HEK293T (cell line): ENCODE data around the gene FBLN7.

Experiments used
- CTCF ChIA-PET: fragments of 350-600 bp; formaldehyde crosslinking; extraction: SDS; loops from one replicate; lab custom pipeline; 2021; ENCODE audit warnings: antibody characterized with exemption, inconsistent platforms; lab: Yijun Ruan, JAX
- POLR2A ChIA-PET: fragments of 350-600 bp; formaldehyde crosslinking; extraction: SDS; loops from one replicate; lab custom pipeline; 2020; ENCODE audit warnings: antibody characterized with exemption, inconsistent platforms; lab: Yijun Ruan, JAX
- DNase-seq: peaks from one replicate; pipeline ENCODE4 v3.0.0; 2012; ENCODE audit warnings: mixed read lengths; ENCODE audit errors: extremely low spot score
- ARNT ChIP-seq: fragments of 450-650 bp; IDR thresholded peaks from 2 replicates; pipeline ENCODE4 v1.6.1; 2017; ENCODE audit warnings: mild to moderate bottlenecking
- BHLHE40 ChIP-seq: fragments of 450-650 bp; IDR thresholded peaks from 2 replicates; pipeline ENCODE4 v1.6.1; 2016; ENCODE audit warnings: mild to moderate bottlenecking, moderate library complexity, borderline replicate concordance
- CTBP1 ChIP-seq: fragments of 450-650 bp; IDR thresholded peaks from 2 replicates; pipeline ENCODE4 v1.6.1; 2016; ENCODE audit warnings: borderline replicate concordance
- ELF4 ChIP-seq: fragments of 450-650 bp; IDR thresholded peaks from 2 replicates; pipeline ENCODE4 v1.6.1; 2017; ENCODE audit warnings: antibody characterized with exemption
- FOXA1 ChIP-seq: fragments of 450-650 bp; IDR thresholded peaks from 2 replicates; pipeline ENCODE4 v1.6.1; 2016; ENCODE audit warnings: mild to moderate bottlenecking
- FOXK2 ChIP-seq: fragments of 450-650 bp; IDR thresholded peaks from 2 replicates; pipeline ENCODE4 v1.6.1; 2016; ENCODE audit warnings: mild to moderate bottlenecking
- FOXM1 ChIP-seq: fragments of 450-650 bp; IDR thresholded peaks from 2 replicates; pipeline ENCODE4 v1.6.1; 2017; ENCODE audit warnings: mild to moderate bottlenecking, borderline replicate concordance
- HDGF ChIP-seq: fragments of 450-650 bp; IDR thresholded peaks from 2 replicates; pipeline ENCODE4 v1.6.1; 2017; ENCODE audit warnings: antibody characterized with exemption, borderline replicate concordance
- L3MBTL2 ChIP-seq: fragments of 450-650 bp; conservative IDR thresholded peaks from 2 replicates; pipeline ENCODE4 v1.6.1; 2016; ENCODE audit warnings: mild to moderate bottlenecking
- LEF1 ChIP-seq: fragments of 450-650 bp; IDR thresholded peaks from 2 replicates; pipeline ENCODE4 v1.6.1; 2017; ENCODE audit warnings: mild to moderate bottlenecking, borderline replicate concordance
- NFRKB ChIP-seq: fragments of 450-650 bp; IDR thresholded peaks from 2 replicates; pipeline ENCODE4 v1.6.1; 2016; ENCODE audit warnings: mild to moderate bottlenecking, moderate library complexity
- PKNOX1 ChIP-seq: fragments of 450-650 bp; IDR thresholded peaks from 2 replicates; pipeline ENCODE4 v1.6.1; 2016
- SP1 ChIP-seq: fragments of 450-650 bp; IDR thresholded peaks from 2 replicates; pipeline ENCODE4 v1.6.1; 2017
- SUZ12 ChIP-seq: fragments of 450-650 bp; IDR thresholded peaks from 2 replicates; pipeline ENCODE4 v1.6.1; 2016; ENCODE audit warnings: mild to moderate bottlenecking
- TARDBP ChIP-seq: fragments of 450-650 bp; IDR thresholded peaks from 2 replicates; pipeline ENCODE4 v1.6.1; 2016
- ZNF384 ChIP-seq: fragments of 450-650 bp; IDR thresholded peaks from 2 replicates; pipeline ENCODE4 v1.6.1; 2016

Gene FBLN7

DNA sequence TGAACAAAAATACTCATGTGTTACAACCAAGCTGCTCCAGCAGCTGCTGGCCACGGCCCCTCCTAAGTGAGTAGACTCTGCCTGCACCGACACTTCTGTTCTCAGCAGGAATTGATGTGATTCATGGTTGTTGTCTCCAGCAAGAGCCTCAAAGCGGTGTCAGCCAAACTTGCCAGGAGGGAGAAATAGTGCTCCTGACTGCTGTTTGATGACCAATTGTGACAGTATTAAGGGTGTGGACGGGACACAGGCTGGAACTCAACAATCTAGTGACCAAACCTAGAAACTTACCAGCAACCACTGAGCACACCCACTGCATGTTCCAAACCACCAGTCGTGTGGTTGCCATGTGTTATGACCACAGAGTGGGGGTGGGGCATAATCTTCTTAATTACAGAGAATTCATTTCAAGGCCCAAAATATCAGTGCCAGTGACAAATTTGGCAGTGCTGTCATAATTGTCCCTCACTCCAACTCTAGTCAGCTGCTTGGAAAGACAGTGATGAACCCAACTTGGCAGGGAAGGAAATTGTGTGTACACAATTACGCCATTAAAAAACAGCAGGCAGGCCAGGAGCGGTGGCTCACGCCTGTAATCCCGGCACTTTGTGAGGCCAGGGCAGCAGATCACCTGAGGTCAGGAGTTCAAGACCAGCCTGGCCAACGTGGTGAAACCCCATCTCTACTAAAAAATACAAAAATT lies 30.4 kb downstream of the FBLN7 start:
- CTCF ChIA-PET: no interaction called here
- POLR2A ChIA-PET: no interaction called here
- no peak for DNase-seq
- TF ChIP-seq HDGF: no peak
- TF ChIP-seq ELF4: no peak
- no peak for TF ChIP-seq FOXK2
- TF ChIP-seq L3MBTL2: no peak
- TF ChIP-seq PKNOX1: no peak
- TF ChIP-seq FOXA1: no peak
- TF ChIP-seq LEF1: no peak
- TF ChIP-seq ARNT: no peak
- TF ChIP-seq SP1: no peak
- no peak for TF ChIP-seq ZNF384
- TF ChIP-seq CTBP1: no peak
- no peak for TF ChIP-seq BHLHE40
- TF ChIP-seq SUZ12: no peak

DNA sequence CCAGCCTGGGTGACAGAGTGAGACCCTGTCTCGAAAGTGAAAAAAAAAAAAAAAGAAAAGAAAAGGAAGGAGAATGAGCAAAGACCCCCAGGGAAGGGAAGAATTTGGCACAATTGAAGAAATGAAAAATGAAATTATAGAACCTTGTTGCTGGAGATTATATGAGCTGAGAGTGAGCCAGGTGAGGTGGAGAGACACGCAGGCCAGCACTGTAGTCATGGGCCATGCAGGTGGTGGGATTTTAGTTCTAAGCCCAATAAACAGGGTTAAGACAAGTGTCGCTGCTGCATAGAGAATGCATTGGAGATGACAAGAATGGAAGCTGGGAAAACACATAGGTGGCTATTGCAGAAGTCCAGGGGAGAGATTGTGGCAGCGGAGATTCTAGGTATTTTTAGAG lies 32.3 kb downstream of the FBLN7 start:
- POLR2A ChIA-PET: no interaction called here
- DNase-seq: no peak
- CTCF ChIA-PET: interaction anchor here (0.6 kb wide), 2 partner anchors 70 to 454 kb away, joined by 3 to 4 read pairs; no protein-coding TSS in a partner anchor
- TF ChIP-seq BHLHE40: no peak
- TF ChIP-seq SP1: no peak

DNA sequence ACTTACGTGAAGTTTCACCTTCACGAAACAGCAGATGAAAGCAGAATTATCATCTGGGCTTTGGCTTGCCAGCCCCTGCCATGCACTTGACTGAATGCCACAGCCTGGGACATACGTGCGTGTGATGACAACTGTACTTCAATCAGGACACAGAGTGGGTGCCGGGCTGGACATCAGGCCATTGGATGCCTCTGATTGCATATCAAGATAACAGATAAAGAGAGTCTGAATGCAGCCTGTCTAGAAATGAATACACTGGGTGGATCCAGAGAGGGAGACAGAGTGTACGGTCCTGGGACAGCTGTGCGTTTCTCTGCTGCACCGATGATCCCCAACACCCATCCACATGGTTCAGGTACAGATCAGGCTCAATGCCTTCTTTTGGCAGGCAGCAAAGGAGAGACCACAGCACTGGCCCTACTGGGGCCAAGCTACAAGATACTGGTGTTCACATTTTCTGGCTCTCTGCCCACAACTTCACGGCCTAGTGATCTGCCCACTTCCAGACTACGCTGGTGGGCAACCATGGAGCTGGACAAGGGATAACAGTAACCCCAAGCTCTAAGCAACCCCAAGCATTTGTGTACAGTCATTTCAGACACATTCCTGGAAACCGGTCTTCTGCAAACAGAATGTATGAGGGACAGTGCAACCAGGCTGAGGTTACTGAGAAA lies 35.6 kb downstream of the FBLN7 start:
- TF ChIP-seq ZNF384 (no peak), FOXK2 (no peak), ARNT (no peak), CTBP1 (no peak), LEF1 (no peak), BHLHE40 (no peak), SUZ12 (no peak), FOXM1 (no peak), HDGF (no peak), L3MBTL2 (no peak), TARDBP (no peak), ELF4 (no peak), SP1 (no peak), PKNOX1 (no peak), NFRKB (no peak), FOXA1 (no peak)
- DNase-seq: no peak
- ChIA-PET POLR2A (no interaction called here), CTCF (no interaction called here)

- TF ChIP-seq SP1 (no peak), FOXA1 (no peak)
- DNase-seq: no peak
- ChIA-PET POLR2A (no interaction called here), CTCF (no interaction called here)
Measured at GRCh38 chr2:112174383-112174782, 36.2 kb downstream of the FBLN7 start.

GRCh38 chr2:112175333-112175732 lies 37.1 kb downstream of the FBLN7 start:
- ChIA-PET CTCF (no interaction called here), POLR2A (no interaction called here)
- TF ChIP-seq PKNOX1 (no peak), L3MBTL2 (no peak), BHLHE40 (no peak), FOXA1 (no peak), LEF1 (no peak), FOXM1 (no peak), SP1 (no peak), FOXK2 (no peak), ARNT (no peak), ELF4 (no peak), ZNF384 (no peak), CTBP1 (no peak), HDGF (no peak), NFRKB (no peak), TARDBP (no peak), SUZ12 (no peak)
- DNase-seq: no peak

DNA sequence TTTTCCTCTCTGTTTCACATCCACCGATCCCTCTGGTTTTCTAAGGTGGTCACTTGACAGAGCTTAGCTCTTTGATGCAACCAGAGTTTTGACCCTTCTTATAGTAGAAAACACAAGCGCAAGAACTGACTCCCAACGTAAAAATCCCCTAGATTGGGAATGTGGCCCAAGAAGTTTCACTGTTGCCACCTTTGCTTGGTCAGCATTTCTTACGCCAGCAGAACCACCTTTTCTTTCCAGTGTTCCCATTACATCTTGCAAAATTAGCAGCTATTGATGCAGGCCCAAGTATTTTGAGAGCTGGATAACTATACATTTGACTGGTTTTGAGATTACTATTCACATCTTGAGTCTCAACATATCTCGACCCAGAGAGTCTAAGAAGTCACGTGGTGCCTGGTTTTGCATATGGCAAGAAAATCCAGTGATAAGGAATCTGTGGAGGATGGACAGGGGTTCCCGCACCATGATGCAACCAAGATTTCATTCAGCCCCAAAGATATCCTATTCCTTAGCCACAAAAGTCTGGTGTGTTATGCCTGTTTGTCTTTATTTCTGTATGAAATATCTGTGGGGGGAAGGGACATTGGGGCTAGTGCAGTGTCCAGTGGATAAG lies 37.9 kb downstream of the FBLN7 start:
- POLR2A ChIA-PET: no interaction called here
- CTCF ChIA-PET: no interaction called here
- TF ChIP-seq FOXM1 (no peak), LEF1 (no peak), NFRKB (no peak), SUZ12 (no peak), HDGF (no peak), TARDBP (no peak), ELF4 (no peak), FOXA1 (no peak), ZNF384 (no peak), CTBP1 (no peak), PKNOX1 (no peak), BHLHE40 (no peak)
- DNase-seq: no peak
